ENCODE measurements around the gene SCNN1G.
"Not testable (repeated sequence)": the region's sequence is repeated elsewhere in the genome, so short reads cannot be mapped to it uniquely, and the experiment has no call there.

Gene SCNN1G

GRCh38 chr16:23182679-23183542 lies at the start of gene SCNN1G:
SCNN1G (plus strand) TSS chr16:23182745; CDS start chr16:23186272, 3,527 bp downstream.
- no peak for DNase-seq

- no peak for DNase-seq
Observed at GRCh38 chr16:23132775-23133463, 49.6 kb upstream of the SCNN1G start.

GRCh38 chr16:23134274-23134673 lies 48.3 kb upstream of the SCNN1G start:
- DNase-seq: no peak

GRCh38 chr16:23137256-23137655 lies 45.3 kb upstream of the SCNN1G start:
- no peak for DNase-seq

- no peak for DNase-seq
Observed at GRCh38 chr16:23137818-23138217, 44.7 kb upstream of the SCNN1G start.

- DNase-seq: no peak
Observed at GRCh38 chr16:23140107-23140506, 42.4 kb upstream of the SCNN1G start.

- no peak for DNase-seq
Observed at GRCh38 chr16:23141033-23141432, 41.5 kb upstream of the SCNN1G start.

GRCh38 chr16:23141500-23141899 lies 41.0 kb upstream of the SCNN1G start:
- DNase-seq: no peak

GRCh38 chr16:23141959-23142740 lies 40.4 kb upstream of the SCNN1G start:
- DNase-seq: no peak

GRCh38 chr16:23143391-23143790 lies 39.2 kb upstream of the SCNN1G start:
- no peak for DNase-seq

GRCh38 chr16:23144393-23144792 lies 38.2 kb upstream of the SCNN1G start:
- DNase-seq: not testable (repeated sequence)

- no peak for DNase-seq
Observed at GRCh38 chr16:23145186-23145585, 37.4 kb upstream of the SCNN1G start.

- DNase-seq: no peak
Observed at GRCh38 chr16:23145608-23146007, 36.9 kb upstream of the SCNN1G start.

- DNase-seq: no peak
Observed at GRCh38 chr16:23146877-23147601, 35.5 kb upstream of the SCNN1G start.

GRCh38 chr16:23147666-23148065 lies 34.9 kb upstream of the SCNN1G start:
- no peak for DNase-seq

- DNase-seq: peak in 1 of 2 donors; percentile 1
Observed at GRCh38 chr16:23148166-23148512, 34.4 kb upstream of the SCNN1G start.

GRCh38 chr16:23148513-23149266 lies 33.9 kb upstream of the SCNN1G start:
- peak; percentile 42 to 61 for DNase-seq

- peak; percentile 89 to 92 for DNase-seq
Observed at GRCh38 chr16:23149267-23149992, 33.1 kb upstream of the SCNN1G start, which contains the start of gene USP31. USP31 (minus strand) TSS chr16:23149452; CDS start chr16:23149270, 182 bp downstream.

- DNase-seq: no peak
Observed at GRCh38 chr16:23149993-23150364, 32.6 kb upstream of the SCNN1G start.

GRCh38 chr16:23152386-23153178 lies 30.0 kb upstream of the SCNN1G start:
- DNase-seq: no peak

Measured in CD4-positive, alpha-beta T cell treated with Interferon alpha-2 for 1 hour (primary cell).